Stimulated activated CD8-positive, alpha-beta memory T cell treated with anti-CD3 and anti-CD28 coated beads, Interleukin-15, amount 100 ng/mL, for 24 hours (primary cell): ENCODE results near the gene CRYZL1.

Source experiments
- DNase-seq: peaks from one replicate; pipeline ENCODE4 v3.0.0-alpha.2; 2020; ENCODE audit warnings: low read depth

Gene CRYZL1

GRCh38 chr21:33661146-33661545 lies 19.6 kb upstream of the CRYZL1 start:
- DNase-seq: no peak

GRCh38 chr21:33660406-33660805 lies 18.9 kb upstream of the CRYZL1 start:
- DNase-seq: no peak

GRCh38 chr21:33659568-33659949 lies 18.0 kb upstream of the CRYZL1 start:
- DNase-seq: no peak

DNA sequence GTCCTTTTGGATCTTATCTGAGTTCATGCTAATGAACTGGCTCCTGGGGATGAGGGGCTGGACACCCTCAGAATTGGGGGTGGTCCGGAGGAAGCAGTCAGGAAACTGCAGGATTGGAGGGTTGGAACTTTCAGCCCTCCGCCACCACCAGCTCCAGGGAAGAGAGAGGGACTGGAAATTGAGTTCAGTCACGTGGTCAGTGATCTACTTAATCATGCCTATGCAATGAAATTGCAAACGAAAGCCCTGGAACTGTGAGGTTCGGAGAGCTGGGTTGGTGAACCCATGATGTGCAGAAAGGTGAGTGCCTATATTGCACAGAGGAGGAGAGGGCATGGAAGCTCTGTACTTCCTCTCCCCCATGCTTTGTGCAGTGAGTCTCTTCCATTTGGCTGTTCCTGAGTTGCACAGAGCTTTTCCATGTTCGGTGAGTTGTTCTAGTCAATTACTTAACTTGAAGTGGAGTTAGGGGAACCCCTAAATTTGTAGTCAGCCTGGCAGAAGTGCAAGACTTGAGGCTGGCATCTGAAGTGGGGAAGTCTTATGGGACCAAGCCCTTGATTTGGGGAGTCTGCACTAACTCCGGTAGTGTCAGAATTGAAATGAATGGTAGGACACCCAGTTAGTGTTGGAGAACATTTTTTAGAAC lies 17.5 kb upstream of the CRYZL1 start:
- DNase-seq: no peak

DNA sequence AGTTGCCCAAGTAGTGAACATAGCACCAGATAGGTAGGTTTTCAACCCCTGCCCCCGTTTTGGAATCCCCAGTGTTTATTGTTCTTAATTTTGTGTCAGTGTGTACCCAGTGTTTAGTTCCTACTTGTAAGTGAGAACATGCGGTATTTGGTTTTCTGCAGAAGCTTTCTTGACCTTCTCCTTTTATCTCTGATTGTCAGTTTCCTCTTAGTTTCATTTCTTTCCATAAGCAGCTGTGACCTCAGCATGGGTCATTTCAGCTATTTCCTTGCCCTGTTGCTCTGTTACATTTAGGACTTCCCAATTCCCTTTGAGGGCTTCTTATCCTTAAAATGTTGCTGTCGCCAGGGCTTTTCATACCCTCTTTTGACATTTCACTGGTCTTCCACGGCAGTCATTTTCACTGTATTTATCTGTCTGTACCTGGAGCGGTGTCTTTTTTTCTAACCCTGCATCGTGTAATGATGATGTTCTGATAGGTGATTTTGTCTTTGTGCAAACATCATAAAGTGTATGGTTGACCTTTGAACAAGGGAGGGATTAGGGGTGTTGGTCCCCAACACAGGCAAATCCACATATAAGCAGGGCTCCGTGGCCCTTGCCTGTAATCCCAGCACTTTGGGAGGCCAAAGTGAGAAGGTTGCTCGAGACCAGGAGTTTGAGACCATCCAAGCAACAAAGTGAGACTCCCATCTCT lies 15.7 kb upstream of the CRYZL1 start:
- DNase-seq: no peak

DNA sequence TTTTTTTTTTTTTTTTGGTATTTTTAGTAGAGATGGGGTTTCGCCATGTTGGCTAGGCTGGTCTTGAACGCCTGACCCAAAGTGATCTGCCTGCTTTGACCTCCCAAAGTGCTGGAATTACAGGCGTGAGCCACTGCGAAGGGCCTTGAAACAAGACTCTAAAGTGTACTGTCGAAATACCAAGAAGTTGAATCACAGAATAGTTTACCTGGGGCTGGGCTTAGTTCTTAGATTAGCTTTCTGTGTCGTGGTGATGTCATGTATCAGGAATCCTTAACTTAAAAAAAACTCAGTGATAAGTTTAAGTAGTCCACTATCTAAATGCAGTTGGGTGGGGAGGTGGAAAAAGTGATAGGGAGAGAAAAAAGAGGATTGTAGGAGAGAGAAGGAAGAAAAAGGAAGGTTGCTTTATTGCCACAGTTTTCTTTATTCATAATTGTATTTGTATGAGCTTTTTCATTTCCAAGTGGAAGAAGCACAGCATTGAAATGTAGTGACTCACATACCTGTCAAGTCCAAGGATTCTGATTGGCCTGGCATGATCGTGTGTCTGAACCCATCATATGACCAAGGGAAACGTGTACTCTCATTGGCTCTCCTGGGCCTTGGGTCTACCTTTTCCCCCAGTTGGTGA lies 14.2 kb upstream of the CRYZL1 start:
- DNase-seq: no peak

- DNase-seq: no peak
These were observed 12.9 kb upstream of the CRYZL1 start for GRCh38 chr21:33654412-33654811.

DNA sequence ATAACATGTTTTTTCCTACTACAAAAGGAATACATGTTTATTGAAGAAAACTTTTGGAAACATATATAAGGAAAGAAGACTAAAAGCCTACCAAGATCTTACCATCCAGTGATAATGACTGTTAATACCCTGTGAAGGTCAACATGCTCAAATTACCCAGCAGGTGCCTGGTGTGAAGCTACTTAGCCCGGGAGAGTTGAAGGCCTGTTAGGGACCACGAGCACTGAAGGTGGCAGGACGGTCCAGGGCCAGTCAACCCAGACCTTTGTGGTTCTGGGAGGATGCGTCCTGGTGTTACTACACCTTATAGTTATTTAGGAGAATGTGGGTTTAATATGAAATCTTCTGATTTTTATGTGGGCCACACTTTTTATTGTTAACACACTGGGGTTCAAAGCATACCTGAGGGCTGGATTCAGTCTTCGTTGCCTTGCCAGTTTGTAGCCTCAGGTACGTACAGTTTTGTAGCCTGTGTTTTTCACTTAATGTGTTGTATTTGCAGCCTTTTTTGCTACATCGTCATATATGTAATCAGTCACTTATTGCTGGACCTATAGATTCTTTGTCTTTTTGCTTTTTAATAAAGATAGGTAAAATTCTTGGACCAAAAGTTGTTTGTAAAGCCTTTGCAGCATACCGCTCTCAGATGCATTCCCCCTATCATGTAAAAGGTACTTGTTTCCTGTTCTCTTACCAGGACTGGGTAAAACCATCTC lies 10.6 kb upstream of the CRYZL1 start:
- DNase-seq: no peak

DNA sequence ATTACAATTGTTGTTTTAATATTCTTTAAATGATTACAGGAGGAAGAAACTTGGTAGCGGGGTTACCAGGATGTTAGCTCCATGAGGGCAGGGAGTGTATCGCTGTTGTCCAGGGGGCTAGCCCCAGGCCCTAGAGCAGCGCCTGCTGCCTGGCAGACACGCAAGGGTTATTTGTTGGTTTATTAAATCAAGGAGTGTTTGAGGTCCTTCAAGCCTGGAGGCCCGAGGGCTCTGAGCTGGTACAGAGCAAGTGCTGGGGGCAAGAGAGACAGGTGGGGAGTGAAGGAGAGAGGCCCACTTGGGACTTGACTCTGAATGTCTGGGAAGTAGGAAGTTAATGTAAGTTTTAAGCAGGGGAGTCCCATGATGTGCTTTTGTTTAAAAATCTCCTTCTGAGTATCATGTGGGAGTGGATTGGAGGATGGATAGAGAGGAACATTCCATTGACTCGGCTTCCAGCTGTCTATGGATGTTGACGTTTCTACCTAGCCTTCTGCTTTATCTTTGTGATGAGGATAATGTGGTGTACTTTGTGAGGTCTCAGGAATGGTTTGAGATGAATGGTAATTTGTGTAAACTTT lies 9.5 kb upstream of the CRYZL1 start:
- no peak for DNase-seq

- no peak for DNase-seq
These were observed 8.7 kb upstream of the CRYZL1 start for GRCh38 chr21:33650230-33650629.

GRCh38 chr21:33648555-33648954 lies 7.0 kb upstream of the CRYZL1 start:
- DNase-seq: no peak

GRCh38 chr21:33647587-33647986 lies 6.0 kb upstream of the CRYZL1 start:
- no peak for DNase-seq

DNA sequence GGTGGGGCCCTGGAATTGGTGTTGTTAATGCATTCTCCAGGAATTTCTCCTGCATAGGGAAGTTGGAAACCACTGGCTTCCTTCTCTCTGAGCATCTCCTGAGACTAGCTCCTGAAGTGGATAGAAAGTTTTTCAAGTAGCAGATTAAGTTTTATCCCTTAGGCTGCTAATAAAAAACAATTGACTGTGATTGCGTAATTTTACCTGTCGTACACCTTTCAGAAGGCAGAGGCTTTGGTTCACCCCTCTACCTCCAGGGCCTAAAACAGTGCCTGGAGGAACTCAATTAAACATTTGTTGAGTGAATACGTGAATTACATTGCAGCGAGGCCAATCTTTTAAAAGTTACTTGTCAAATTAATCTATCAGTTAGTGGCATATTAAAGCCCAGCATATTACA lies 4.2 kb upstream of the CRYZL1 start:
- DNase-seq: no peak

- no peak for DNase-seq
These were observed 3.0 kb upstream of the CRYZL1 start for GRCh38 chr21:33644383-33645074.

DNA sequence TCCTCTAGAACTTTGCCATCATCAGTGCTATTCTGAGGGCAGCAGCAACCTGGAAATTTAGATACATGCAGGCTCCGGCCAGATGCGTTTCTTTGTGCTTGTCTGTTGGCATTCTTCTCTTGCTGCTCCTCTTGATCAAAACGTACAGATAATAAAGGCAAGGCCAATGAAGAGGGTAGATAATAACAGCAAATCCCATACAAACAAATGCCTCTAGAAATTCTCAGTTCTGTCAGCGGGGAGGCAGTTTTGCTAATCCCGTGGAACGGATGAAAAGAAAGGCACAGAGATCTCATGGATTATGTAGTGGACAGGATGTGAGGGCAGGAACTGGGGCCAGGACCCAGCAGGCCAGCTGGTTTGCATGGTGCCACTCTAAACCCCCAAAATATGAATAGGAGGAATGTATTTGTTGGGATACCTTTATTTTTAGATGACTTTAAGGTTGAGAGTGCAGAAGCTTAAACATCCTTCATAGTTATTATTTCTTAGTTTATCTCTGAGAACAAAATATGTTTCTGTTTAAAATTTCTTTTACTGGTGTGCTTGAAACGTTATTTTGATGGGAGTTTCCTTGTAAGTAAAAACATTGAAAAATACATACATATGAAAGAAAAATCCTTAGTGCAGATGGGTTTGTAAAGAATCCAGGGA lies 2.2 kb upstream of the CRYZL1 start:
- DNase-seq: no peak

DNA sequence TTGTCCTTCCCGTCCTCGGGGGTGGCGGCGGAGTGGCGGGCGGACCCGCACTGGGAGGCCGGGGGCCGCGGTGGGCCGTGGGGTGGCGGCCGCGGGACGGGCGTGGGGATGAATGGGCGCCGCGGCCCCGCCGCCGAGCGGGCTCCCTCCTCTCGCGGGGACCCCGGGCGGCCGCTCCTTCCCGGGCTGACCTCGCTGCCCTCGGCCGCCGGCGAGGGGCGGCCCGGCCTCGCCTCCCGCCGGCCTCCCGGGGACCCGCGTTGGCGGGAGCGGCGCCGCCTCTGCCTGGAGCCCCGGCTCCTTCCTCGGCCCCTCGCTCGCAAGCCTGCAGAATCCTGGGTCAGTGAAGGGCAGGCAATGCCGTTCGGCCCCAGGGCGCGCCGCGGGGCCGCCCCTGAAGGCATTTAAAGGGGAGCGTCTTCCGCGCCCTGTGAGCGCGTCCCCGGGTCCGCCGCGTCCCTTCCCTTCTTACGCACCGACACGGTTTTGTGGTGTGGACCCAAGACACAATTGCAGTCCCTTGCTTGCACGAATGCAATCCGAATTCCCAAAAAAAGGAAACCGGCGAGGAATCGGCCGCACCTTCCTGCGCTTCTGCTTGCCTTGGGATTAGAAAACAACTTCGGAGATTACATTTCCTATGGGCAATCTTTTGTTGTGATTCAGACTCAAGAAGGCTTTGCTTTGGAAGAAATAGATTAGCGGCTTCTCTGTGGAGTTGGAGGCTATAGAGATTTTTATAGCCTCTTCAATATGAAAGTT lies 1.5 kb upstream of the CRYZL1 start:
- no peak for DNase-seq

- DNase-seq: peak; percentile 96
These were observed 720 bp upstream of the CRYZL1 start, which contains the start of gene ITSN1 for GRCh38 chr21:33642027-33642895. Gene ITSN1, plus strand, starts transcription at chr21:33642501. Its CDS starts 76,328 bp downstream, at chr21:33718829.

DNA sequence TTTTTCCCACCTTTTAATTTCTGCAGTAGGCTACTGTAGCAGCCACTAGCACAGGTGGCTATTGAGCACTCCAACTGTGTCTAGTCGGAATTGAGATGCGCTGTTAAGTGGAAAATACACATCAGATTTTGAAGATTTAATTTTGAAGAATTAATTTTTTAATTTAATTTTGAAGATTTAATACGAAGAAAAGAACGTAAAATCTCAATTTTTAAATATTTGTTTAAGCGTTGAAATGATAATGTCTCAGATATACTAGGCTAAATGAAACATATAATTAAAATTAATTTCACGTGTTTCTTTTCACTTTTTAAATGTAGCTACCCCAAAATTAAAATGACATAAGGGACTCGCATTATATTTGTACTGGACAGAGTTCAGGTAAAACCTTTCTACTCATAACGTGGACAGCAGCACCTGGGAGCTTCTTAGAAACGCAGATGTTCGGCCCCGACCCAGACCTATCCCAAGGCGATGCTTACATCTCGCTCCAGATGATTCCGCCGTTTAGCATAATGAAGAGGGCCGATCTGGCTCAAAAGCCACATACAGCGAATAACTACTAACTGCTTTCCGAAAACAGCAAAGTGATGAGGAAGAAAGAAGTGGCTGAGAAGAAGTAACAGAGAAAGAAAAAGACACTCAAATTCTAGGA lies 717 bp downstream of the CRYZL1 start:
- DNase-seq: no peak

- DNase-seq: no peak
These were observed 7.3 kb downstream of the CRYZL1 start for GRCh38 chr21:33634254-33634653.
